B cell (primary cell): Measurements from ENCODE around the gene MCTP1.

Experiments
- CTCF ChIP-seq: fragments of 200-600 bp; IDR thresholded peaks from one replicate; pipeline ENCODE4 v1.8.0; 2022; ENCODE audit warnings: antibody characterized with exemption, mild to moderate bottlenecking
- EZH2 ChIP-seq: IDR thresholded peaks from 2 replicates; pipeline ENCODE4 v1.6.1; 2012; ENCODE audit warnings: borderline replicate concordance, low read depth, mild to moderate bottlenecking, moderate library complexity, low read length; ENCODE audit not compliant: insufficient read depth, poor library complexity, severe bottlenecking

- TF ChIP-seq CTCF, result no peak
- no peak for TF ChIP-seq EZH2
Measured at GRCh38 chr5:95252801-95253200, 32.1 kb downstream of the MCTP1 start.
